ENCODE results near the gene CLTCL1.
A peak's percentile ranks its signal among the peaks of the same experiment; 100 is the strongest.

CLTCL1 gene

DNA sequence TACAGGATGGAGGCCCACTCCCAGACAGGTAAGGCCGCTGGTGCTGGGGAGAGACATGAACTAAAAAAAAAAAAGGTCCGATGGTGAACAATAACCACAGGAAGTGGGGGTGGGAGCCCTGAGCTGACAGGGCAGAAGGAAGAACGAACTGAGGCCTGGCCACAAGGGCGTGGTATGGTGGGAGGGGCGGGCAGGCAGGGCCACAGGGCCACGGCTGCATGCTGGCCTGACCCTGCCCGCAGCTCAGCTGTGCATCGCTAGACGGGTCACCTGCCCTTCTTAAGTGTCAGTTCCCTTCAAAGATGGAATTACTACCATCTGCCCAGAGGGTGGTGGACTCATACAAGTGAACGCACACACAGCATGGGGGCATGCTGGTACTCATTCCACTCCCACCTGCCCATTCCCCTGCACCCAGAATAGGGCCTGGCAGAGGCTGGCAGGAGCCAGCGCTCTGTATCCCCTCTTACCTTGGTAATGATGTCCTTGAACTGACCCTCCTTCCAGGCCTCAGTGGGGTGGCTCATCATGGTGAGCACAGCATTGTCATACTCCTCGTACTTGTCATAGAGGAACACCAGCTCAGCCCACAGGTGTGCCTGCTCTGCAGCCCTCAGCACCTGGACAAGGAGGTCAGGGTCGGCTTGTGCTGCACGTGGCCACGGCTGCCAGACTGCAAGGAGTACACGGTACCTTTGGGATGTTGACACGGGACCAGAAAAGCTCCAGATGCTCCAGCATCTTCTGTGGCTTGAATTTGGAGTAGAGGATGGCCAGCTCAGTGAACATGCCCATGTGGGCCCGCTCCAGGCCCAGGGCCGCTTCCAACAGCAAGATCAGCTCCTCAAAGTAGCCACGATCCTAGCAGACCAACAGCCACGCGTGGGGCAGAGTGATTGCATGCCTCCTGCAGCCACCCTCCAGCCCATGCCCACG lies 95.5 kb downstream of the CLTCL1 start:
- no peak for DNase-seq (ENCODE audit: low read depth)

DNA sequence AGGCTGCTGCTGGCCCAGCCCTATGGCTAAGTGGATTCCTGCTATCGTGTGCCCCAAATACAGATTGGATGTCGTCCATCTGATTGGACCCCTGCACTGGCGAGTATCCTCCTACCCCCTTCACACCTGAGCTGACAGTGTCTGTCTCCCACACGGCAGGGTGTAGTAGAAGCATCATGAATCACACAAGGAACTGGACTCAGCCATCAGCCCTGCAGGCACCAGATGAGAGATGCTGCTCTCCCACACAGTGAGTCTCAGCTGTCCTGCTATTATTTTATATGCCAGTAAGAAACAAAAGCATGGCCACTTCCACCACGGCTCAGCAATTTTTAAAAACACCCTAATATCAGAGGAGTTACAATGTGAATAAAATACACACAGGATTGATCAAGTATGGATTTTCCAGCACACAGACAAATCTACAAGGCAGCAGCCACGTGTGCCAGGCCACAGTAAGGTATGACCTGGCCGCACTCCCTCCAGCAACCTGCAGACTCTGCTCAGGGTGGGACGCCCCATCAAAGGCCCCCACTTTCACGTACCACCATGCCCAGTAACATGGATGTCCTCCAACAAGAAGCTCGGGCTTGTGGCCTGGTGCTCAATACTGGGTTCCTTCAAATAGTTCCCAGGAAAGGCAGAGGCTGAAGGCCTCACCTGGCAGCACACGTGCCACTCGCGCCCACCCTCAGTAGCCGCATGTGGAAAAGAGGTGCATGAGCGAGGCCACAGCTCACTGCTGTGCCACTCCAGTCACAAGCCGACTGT lies 96.6 kb downstream of the CLTCL1 start:
- DNase-seq (ENCODE audit: low read depth) = no peak

DNA sequence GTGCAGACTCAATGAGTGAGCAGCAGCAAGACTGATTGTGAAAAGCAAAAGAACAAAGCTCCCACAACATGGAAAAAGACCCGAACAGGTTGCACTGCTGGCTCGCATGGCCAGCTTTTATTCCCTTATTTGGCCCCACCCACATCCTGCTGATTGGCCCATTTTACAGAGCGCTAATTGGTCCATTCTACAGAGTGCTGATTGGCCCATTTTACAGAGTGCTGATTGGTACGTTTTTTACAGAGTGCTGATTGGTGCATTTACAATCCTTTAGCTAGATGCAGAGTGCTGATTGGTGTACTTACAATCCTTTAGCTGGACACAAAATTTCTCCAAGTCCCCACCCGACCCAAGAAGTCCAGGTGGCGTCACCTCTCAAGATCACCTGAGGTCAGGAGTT lies 97.6 kb downstream of the CLTCL1 start:
- no peak for DNase-seq (ENCODE audit: low read depth)

DNA sequence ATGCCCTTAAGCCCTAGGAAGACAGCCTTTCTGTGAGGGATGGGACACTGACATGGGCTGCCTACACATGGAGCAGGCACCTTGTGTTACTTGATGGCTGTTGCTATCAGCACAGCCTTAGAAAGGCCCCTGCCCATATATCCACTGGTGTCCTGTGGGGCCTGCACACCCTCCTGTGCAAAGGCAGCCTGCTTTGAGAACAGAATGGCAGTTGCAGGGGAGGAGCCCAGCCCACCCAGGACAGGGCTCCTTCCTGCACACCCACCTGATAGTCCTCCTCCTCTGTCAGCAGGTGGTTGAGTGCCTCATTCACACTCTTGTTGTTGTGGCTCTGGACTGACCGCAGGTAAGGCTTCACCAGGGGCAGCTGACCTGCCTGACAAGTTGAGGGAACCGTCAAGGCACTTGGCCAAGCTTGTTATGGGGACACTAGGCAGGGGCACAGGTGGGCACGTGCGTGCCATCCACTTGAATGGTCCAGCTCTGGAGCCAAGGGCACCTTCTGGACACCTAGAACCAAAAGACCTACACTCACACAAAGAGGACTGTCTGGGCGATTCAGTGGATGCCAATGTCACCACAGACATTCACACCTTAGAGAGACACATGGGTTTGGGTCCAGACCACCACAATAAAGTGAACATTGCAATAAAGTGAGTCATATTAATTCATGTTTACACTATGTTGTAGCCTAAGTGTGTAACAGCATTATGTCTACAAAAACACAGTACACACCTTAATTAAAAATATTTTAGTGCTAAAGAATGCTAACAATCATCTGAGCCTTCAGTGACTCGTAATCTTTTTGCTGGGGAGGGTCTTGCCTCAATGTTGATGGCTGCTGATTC lies 103.6 kb downstream of the CLTCL1 start:
- no peak for DNase-seq (ENCODE audit: low read depth)

DNA sequence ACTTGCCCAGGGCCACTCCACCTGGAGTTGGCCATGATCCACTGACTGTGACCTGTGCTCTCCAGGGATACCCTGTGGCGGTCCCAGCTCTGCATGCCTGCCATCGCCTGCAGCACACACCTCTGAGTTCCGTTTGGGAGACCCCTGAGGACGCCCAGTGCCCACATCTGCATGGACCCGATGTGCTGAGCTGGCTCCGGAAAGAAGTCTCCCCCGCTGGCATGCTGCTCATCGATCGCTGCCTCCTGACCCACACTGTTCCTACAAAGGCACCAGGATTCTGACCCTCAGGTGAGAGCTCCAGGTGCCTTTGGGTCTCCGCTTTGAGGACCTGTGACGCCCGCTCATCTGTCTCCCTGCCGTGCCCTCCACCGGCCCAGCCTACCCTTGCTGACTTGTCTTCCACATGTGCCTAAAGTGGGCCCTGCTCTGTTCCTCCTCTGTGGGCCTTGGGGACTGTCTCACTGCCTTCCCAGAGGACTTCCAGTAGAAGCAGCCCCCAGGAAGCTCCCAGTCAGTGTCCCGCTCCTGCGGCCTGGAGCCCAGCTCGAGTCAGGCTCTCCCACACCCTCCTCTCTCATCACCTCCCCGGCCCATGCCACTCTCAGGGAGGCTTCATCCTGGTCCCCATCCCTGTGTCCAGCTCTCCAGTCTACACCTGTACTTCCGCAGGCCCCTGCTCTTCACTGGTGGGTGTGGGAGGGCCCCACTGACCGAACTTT lies 107.1 kb downstream of the CLTCL1 start:
- DNase-seq (ENCODE audit: low read depth) = no peak

DNA sequence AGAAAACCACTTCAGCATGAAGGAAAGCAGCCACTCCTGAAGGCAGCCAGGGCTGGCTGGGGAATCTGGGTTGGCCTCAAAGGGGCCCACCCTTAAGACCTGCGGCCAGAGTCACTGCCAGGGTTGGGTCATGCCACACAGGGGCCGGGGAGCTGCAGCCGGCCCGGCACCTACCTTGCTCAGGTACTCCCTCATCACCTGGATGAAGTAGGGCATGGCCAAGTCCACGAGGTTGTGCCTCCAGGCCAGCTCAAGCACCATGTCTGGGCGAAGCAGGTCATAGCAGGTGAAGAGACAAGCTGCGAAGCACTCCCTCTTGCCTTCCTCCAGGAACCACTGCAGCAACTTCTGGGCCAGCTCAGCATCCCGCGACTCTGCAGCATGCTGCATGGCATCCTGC lies 108.3 kb downstream of the CLTCL1 start:
- no peak for DNase-seq (ENCODE audit: low read depth)

DNA sequence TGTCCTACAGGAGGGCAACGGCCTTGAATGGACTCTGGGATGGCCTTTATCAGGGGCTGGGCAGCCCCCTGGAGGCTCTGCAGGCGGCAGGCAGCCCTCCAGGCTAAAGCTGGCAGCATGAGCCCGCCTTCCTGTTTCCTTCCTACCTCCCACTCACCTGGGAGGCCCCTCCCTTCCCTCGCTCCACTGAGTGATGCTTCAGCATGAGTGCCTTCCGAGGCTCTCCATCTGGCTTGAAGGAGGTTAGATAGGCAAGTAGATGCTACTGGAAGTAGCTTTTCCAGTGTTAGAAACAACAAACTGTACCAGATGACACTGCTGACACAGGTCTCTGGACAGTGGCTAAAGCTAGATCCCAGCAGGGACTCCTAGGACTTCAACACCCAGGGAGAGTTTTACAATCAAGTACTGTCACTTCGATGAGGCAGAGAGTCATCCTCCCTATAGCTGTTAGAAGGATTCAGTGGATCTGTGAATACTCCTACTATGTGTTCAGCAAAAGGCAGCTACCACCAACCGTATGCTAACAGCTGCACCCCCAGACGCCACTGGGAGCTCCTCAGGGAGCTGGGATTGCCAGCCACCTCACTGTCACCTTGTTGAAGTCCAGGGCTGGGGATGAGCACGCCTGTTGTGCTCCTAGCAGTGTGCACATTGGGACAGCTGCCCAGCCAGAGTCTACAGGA lies 108.9 kb downstream of the CLTCL1 start:
- no peak for DNase-seq (ENCODE audit: low read depth)

DNA sequence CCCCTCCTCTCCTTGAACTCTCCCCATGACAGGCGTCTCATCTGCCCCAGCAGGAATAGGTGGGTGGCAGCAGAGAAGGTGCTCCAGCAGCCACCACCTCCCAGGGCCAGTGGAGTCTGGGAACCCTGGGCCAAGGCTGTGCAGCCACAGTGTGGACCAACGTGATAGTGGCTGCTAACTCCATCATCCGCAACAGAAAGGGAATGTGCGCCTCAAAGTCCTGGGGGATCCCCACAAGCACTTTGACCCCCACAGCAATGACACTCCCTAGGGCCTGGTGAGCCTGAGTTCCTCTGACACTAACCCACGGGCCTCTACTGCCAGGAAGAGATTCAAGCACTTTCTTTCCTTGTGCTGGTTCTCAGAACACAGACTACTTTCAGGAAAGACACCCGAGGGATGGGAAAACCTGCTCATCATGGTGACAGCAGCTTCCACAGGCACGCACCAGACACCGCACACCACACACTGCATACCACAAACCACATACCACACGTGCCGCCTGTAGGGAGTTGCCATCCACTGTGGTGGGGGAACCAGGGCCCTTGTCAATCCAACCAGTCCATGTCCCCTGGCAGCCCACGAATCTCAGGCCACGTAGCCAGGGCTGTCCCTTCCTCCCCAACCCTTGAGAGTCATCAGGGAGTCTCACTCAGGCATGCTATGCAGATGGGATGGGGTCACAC lies 109.6 kb downstream of the CLTCL1 start:
- DNase-seq (ENCODE audit: low read depth) = no peak

DNA sequence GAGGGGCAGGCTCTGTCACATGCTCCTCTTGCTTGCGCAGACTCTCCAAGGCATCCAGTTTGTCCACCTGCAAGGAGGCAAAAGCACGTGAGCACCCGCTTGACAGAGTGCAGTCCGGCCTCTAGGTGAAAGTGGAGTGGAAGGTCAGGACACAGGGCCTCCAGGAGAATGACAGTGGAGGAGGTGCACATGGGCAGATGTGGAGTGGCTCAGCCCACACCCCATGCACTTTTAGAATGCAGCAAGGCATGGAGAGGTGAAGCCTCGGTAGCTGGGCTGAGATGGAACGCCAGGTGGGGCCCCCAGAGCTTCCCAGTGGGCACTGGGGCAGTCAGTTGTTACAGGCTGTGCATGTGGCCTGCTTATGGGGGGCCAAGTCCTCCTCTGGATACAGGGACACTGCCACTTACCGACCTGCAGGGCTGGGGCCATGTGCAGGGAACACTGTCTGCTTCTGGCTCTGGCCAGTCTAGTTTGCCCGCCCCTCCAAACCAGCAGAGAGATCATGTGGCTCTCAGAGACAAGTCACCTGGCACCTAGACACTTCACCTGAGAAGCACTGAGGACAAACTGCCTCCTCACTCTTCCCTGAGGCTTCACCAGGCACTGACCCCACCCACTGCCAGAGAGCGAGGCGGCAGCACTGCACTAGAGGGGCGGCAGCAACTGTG lies 110.6 kb downstream of the CLTCL1 start:
- no peak for DNase-seq (ENCODE audit: low read depth)

DNA sequence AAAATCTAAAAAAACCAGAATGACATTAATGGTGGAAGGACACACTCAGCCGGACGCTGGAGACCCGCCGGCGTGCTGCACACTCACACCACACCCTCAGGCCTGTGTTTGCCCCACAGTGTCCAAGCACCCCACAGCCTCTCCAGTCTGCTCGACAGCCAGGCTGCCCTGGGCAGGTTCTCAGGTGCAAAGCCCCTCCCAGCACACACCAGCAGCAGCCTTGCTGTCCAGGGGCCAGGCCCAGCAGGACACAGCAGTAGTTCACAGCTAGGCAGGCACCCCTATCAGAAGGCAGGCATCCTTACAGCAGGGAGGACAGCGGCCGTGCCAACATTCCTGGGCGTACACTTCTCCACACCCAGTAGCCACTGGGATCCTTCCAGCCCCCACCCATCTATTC lies 111.3 kb downstream of the CLTCL1 start:
- DNase-seq (ENCODE audit: low read depth) = no peak

DNA sequence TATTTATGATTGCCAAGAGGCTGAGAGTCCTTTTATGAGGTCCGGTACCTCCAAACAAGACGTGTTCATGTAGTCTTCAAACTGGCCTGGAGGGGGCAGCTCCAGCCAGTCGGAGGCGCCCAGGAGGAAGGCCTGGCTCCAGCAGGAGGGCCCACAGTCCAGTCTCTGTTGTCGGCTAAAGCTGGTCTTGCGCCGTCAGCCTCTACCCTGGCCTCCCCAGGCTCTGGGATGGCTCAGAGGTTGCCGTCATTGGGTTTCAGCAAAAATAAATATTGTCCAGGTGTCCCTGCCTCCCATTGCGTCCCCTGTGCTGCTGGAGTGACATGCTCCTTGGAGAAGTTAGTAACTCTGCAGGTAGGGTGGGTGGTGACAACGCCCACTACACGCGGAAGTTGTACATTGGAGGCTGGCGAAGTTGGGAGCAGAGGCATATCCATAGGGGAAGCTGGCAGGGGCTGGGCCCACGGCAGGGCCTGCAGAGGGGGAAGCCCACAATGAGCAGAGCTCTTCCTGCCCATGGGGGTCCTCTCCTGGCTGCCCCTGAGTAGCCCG lies 111.9 kb downstream of the CLTCL1 start:
- DNase-seq (ENCODE audit: low read depth) = no peak

DNA sequence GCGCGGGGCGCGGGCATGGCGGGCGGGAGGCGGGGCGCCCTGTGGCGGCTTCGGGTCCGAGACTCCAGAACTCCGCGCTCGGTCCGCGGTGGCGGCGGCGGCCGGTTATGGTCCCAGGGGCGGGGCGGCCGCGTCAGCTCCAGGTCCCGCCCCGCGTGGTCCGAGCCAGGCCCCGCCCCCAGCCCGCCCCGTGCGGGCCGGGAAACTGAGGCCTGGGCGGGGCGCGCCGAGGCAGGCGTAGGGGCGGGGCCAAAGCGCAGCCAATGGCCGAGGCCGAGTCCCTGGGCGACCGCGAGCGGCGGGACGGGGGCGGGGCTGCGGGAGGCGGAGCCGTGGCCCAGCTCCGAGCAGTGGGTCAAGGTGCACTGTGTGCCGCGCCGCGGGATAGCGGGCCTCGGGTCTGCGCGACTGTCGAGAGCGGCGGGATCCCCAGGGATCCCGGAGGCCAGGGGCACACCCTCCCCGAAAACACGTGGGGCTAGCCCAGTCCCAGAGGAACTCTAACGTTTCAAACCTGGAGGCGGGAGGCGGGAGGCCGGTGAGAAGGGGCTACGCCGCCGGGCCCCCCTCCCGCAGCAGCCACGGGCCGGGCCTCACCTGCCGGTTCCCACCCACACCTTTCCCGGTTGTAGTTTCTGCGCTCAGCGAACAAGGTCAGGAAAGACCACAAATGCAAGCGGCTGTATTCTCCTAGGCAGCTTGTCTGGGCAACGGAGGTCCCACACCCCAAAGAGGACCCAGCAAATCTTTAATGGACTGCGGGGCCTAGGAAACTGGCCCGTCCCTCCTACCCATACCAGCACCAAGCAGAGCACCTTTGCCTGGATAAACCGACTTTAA lies 112.6 kb downstream of the CLTCL1 start, which contains the start of gene SLC25A1:
SLC25A1 (minus strand) TSS at position 80 of the 840 bp plus-strand sequence; CDS start at position 17, 63 bp downstream.
- DNase-seq (ENCODE audit: low read depth) = peak; percentile 72

DNA sequence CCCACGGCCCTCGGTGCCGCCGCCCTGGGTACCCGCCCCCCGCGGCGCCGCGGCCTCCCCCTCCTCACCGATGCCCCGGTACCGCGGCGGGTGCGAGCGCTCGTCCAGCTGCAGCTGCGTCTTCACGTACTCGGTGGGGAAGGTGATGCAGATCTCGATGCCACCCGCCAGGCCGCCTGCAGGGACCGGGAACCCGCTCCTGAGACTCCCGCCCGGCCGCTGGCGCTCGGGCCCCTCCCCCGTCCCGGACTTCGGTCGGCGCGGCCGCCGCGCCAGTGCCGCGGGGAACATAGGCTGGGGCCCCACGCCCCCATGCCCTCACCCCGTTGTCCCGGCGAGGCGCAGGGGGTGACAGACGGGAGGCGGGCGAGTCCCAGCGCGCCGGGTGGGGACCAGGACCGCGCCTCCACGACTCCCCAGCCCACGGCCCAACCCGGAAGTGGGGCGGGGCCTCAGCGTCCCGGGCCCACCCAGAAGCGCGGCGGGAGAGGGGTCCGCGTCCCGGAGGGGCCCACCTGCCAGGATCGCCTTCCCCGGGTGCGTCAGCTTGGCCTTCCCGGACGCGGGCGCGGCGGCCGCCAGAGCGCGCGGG lies 113.4 kb downstream of the CLTCL1 start:
- DNase-seq (ENCODE audit: low read depth) = no peak

DNA sequence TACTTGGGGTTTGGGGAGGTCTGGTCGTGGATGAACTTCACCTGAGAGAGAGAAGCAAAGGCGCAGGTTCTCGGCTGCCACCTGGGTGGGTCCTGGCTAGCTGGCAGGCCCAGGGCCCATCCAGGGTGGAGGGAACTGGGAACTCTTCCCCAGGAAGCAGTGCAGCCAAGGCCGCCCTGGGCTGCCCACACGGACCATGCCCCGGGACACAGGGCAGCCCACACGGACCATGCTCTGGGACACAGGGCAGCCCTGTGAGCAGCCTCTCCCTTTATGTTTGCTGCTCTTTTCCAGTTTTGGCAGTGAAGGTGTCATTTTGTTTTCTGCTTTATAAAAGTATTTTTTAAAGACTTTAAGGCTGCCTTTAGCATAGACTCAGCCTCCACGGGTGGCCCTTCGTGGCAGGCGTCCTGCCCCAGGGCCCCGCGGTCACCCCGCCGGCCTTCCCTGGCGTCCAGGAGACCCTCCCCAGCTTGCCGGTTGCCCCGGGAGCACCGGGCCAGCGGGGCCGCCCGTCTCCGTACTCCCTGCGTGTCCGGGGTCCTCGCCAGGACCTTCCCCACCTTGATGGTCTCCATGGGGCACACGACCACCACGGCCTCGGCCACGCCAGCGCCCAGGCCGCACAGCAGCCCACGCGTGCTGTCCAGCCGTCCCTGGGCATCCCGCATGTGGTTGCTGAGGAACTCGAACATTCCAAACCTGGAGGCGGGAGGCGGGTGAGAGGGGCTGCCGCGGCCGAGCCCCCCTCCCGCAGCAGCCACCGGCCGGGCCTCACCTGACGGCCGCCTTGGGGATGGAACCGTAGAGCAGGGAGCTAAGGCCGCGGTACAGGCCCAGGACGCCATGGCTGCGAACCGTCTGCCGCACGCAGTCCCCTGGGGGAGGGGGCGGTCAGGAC lies 114.1 kb downstream of the CLTCL1 start:
- DNase-seq (ENCODE audit: low read depth) = no peak

DNA sequence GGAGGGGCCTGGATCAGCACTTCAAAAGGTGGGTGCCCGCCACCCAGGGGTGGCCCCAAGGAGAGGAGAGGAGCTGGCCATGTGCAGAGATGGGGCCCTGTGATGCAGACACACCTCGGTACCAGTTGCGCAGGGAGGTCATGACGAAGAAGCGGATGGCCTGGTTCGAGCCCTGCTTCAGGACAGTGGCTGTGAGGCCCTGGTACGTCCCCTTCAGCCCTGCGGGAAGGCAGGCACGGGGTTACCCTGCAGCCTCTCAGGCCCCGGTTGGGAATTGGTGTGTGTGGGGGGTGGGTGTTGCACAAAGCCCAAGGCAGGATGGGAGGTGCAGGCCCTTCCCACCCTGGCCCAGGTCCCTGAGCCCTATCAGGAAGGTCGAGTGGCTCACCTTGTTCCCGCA lies 114.8 kb downstream of the CLTCL1 start:
- no peak for DNase-seq (ENCODE audit: low read depth)

DNA sequence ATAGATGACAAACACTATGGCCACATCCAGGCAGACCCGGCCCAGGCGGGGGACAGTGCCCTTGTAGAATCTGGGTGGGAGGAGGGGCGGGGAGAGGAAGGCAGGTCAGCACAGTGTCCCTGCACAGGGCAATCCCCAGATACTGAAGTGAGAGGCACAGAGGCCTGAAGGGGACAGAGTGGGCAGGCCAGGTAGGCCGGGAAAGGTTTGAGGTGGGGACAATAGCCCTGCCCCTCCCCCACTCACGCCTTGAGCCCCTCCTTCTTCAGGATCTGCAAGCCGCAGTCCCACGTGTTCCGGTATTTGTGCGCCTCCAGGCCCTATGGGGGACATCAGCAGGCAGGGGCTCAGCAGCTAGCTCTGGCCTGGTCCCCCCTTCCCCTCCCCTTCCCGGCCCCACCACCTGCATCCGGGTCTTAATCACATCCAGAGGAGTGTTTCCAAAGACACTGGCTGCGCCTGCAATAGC lies 115.3 kb downstream of the CLTCL1 start:
- no peak for DNase-seq (ENCODE audit: low read depth)

Measured in CMK (cell line).